GM13976 (cell line): ENCODE measurements around the gene TM7SF3.
"Not testable (repeated sequence)": the region's sequence is repeated elsewhere in the genome, so short reads cannot be mapped to it uniquely, and the experiment has no call there.

ENCODE experiments used
- DNase-seq: peaks from one replicate; pipeline ENCODE4 v3.0.0; 2012; ENCODE audit warnings: low spot score
- CTCF ChIP-seq: IDR thresholded peaks from 2 replicates; pipeline ENCODE4 v1.5.1; 2012; ENCODE audit warnings: borderline replicate concordance, mild to moderate bottlenecking; ENCODE audit not compliant: insufficient read depth; ENCODE audit errors: extremely low read depth, missing control alignments, control extremely low read depth
- in situ Hi-C: fragments of 300-500 bp; cut with MboI; formaldehyde crosslinking; loops from one replicate; pipeline ENCODE4 v1.12.0; 2022; ENCODE audit warnings: low sequenced_read_pairs, mixed read lengths, inconsistent platforms; ENCODE audit not compliant: unreplicated experiment

TM7SF3 gene

GRCh38 chr12:26970136-26970535 is 44.0 kb downstream of the TM7SF3 start:
- DNase-seq: no peak
- in situ Hi-C loops: no loop called here
- no peak for TF ChIP-seq CTCF

GRCh38 chr12:26966842-26967241 is 47.3 kb downstream of the TM7SF3 start:
- in situ Hi-C loops: no loop called here
- DNase-seq: no peak
- no peak for TF ChIP-seq CTCF

GRCh38 chr12:26963413-26963812 is 50.8 kb downstream of the TM7SF3 start:
- DNase-seq: no peak
- TF ChIP-seq CTCF: no peak
- in situ Hi-C loops: no loop called here

- no peak for TF ChIP-seq CTCF
- in situ Hi-C loops: no loop called here
These were observed 52.4 kb downstream of the TM7SF3 start for GRCh38 chr12:26961803-26962202.

GRCh38 chr12:26961391-26961790 is 52.8 kb downstream of the TM7SF3 start:
- in situ Hi-C loops, DNase-seq: not testable (repeated sequence)

More at GRCh38 chr12:26961803-26962202, 52.4 kb downstream of the TM7SF3 start:
- no peak for DNase-seq

- in situ Hi-C loops: no loop called here
- DNase-seq: no peak
- TF ChIP-seq CTCF: no peak
These were observed 60.2 kb downstream of the TM7SF3 start for GRCh38 chr12:26954027-26954426.

- in situ Hi-C loops: no loop called here
- DNase-seq: no peak
- no peak for TF ChIP-seq CTCF
These were observed 60.7 kb downstream of the TM7SF3 start for GRCh38 chr12:26953447-26953846.
